Common myeloid progenitor, CD34-positive (primary cell): ENCODE results near the gene TUSC2.
A peak's percentile ranks its signal among the peaks of the same experiment; 100 is the strongest.

Source experiments
- CTCF ChIA-PET: fragments of 350-600 bp; sonication (Branson Sonifier 250); formaldehyde crosslinking; loops from one replicate; lab custom pipeline; 2021; ENCODE audit warnings: antibody characterized with exemption; lab: Charles Lee
- POLR2A ChIA-PET: fragments of 350-600 bp; sonication (Branson Sonifier 250); formaldehyde crosslinking; loops from one replicate; lab custom pipeline; 2021; ENCODE audit warnings: antibody characterized with exemption; lab: Charles Lee
- DNase-seq, 3 donors: peaks; one replicate each; pipeline versions ENCODE4 v3.0.0 to v3.0.0-alpha.2; 2013
- H3K27ac ChIP-seq, 2 experiments: 1 replicate in 1 of 2; 2 replicates in 1 of 2; pipeline ENCODE4 v1.7.0; 2013; ENCODE audit warnings: inconsistent platforms in 2 of 2, low read length in 2 of 2, mild to moderate bottlenecking in 2 of 2, low read depth in 1 of 2, moderate library complexity in 1 of 2; ENCODE audit not compliant: severe bottlenecking in 2 of 2, insufficient read depth in 1 of 2, poor library complexity in 1 of 2
- H3K27me3 ChIP-seq, 5 experiments: replicated peaks in 2 of 5; 1 replicate in 3 of 5; 2 replicates in 2 of 5; pipeline versions ENCODE4 v1.6.1 to v1.7.0; 2013; ENCODE audit warnings: low read length in 4 of 5, mild to moderate bottlenecking in 2 of 5, moderate library complexity in 2 of 5, inconsistent platforms in 1 of 5; ENCODE audit not compliant: insufficient read depth in 5 of 5, control insufficient read depth in 4 of 5
- H3K36me3 ChIP-seq, 4 experiments: 1 replicate in 2 of 4; 2 replicates in 2 of 4; pipeline versions ENCODE4 v1.6.1 to v1.7.0; 2013; ENCODE audit warnings: low read length in 3 of 4, control low read depth in 1 of 4, mild to moderate bottlenecking in 1 of 4; ENCODE audit not compliant: control insufficient read depth in 4 of 4, insufficient read depth in 4 of 4
- H3K4me1 ChIP-seq, 4 experiments: 1 replicate in 3 of 4; 2 replicates in 1 of 4; pipeline versions ENCODE4 v1.6.1 to v1.7.1; 2013; ENCODE audit warnings: low read length in 3 of 4, mild to moderate bottlenecking in 3 of 4, control low read depth in 1 of 4, inconsistent platforms in 1 of 4, moderate library complexity in 1 of 4; ENCODE audit not compliant: control insufficient read depth in 4 of 4, insufficient read depth in 4 of 4; ENCODE audit errors: control extremely low read depth in 1 of 4
- H3K4me3 ChIP-seq, 7 experiments: 1 replicate in 4 of 7; 2 replicates in 3 of 7; pipeline versions ENCODE4 v1.5.1 to v1.7.0; 2013; ENCODE audit warnings: mild to moderate bottlenecking in 7 of 7, low read length in 6 of 7, moderate library complexity in 6 of 7, inconsistent platforms in 2 of 7, low read depth in 2 of 7, control low read depth in 1 of 7; ENCODE audit not compliant: insufficient read depth in 4 of 7, control insufficient read depth in 1 of 7; ENCODE audit errors: extremely low read depth in 1 of 7
- H3K9me3 ChIP-seq, 5 experiments: 1 replicate in 4 of 5; 2 replicates in 1 of 5; pipeline versions ENCODE4 v1.6.1 to v1.7.1; 2013; ENCODE audit warnings: low read length in 4 of 5, mild to moderate bottlenecking in 2 of 5, inconsistent platforms in 1 of 5, low read depth in 1 of 5, moderate library complexity in 1 of 5; ENCODE audit not compliant: control insufficient read depth in 4 of 5, insufficient read depth in 2 of 5; ENCODE audit errors: control extremely low read depth in 1 of 5
- WGBS: methylation state at CpG from one replicate; pipeline ENCODE4 v1.1.5; 2013; ENCODE audit not compliant: insufficient coverage; 5-methylcytosine and 5-hydroxymethylcytosine counted together

TUSC2 gene

DNA sequence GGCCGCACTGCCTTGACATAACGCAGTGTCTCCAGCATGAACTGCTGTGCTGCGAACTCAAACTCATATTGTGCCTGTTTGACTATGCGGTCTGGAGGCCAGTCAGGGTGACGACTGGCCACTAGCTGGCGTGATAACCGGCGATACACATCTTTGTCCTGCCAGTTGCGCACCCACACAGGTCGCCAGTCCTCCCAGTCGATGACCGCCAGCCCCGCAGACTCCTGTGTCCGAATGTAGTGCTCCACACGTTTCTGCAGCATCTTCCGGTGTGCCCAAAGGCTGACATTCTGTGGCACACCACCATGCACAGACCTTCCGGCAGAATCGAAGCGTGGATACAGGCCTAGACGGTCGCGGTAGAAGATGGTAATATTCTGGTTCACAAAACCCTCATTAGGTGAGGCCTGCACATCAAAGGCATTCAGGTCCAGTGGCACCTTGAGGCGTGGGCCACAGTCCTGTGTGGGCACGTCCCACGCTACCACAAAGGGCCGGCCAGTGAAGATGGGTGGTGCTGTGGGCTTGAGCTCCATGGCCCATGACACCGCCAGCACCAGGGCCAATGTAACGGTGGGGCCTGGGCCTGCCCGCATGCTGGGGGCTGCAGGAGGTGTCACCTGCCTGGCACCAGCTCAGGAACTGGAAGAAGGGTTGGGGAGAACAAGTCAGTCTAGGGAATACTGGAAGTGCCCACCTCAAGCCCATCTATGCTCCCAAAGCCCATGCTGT is 8.0 kb downstream of the TUSC2 start:
- peak overlapping the region in 1 of 2 experiments; percentile 99 for H3K27ac ChIP-seq
- peaks cover 0 to 38% (median 13%) of the 10 kb centered on the region in 4 experiments for H3K36me3 ChIP-seq
- WGBS = 96% methylated on average over 29 of the region's 29 CpGs
- CTCF ChIA-PET = interaction anchor here (0.7 to 11.6 kb wide), 10 partner anchors 8 to 61 kb away, joined by 3 to 105 read pairs (median 5); partner anchors contain the start of genes HYAL1, HYAL3, NAA80 and NPRL2
- POLR2A ChIA-PET = interaction anchor here (0.6 kb wide), 1 partner anchor 14 kb away, joined by 3 read pairs; no protein-coding TSS in a partner anchor
- no peaks in the 10 kb centered on the region for H3K27me3 ChIP-seq
- peak overlapping the region in 6 of 7 experiments; percentile 69 to 88 (median 84) for H3K4me3 ChIP-seq
- H3K9me3 ChIP-seq = no peaks in the 10 kb centered on the region
- no peak for DNase-seq
- H3K4me1 ChIP-seq = peaks cover 2 to 67% (median 56%) of the 10 kb centered on the region in 4 experiments

DNA sequence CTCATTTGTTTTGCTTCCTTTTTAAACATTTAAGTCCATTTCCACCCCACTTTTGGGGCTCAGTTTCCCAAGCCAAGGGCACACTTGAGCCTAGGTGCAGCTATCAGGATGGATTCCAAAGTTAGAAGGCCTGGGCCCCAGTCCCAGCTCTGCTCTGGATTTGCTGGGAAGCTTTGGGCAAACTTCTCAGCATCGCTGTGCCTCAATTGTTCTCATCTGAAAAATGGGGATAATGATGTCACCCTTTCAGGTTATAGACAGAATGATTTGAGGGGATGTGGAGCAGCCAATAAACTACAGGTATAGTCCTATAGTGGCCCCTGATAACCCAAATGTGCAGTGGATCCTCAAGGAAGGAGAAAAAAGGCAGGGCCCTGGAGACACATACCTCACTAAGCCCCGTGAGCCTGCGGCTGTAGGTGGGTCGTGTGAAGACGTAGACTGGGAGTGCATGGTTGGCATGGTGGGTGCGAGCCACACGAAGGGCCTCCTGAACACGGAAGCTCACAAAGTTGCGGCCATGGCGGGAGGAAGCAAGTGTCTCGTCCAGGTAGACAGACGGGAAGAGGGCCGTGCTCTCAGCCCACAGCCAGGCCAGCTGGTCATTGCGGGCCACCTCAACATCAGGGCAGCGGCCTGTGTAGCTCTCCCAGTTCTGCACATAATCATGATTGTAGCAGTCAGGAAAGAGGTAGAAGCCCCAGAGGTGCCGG is 8.7 kb downstream of the TUSC2 start:
- DNase-seq = no peak
- ChIA-PET POLR2A (no interaction called here), CTCF (interaction anchor here (1.1 to 11.6 kb wide), 9 partner anchors 9 to 73 kb away, joined by 3 to 105 read pairs (median 6); partner anchors contain the start of genes HYAL1, HYAL3, NAA80 and TUSC2)
- peaks cover 0 to 37% (median 11%) of the 10 kb centered on the region in 4 experiments for H3K36me3 ChIP-seq
- H3K4me3 ChIP-seq = peak overlapping the region in 1 of 7 experiments; percentile 6
- WGBS = 97% methylated on average over 14 of the region's 16 CpGs
- H3K27ac ChIP-seq = no peak overlapping the region
- H3K9me3 ChIP-seq = no peaks in the 10 kb centered on the region
- H3K4me1 ChIP-seq = peaks cover 2 to 66% (median 54%) of the 10 kb centered on the region in 4 experiments
- H3K27me3 ChIP-seq = no peaks in the 10 kb centered on the region

DNA sequence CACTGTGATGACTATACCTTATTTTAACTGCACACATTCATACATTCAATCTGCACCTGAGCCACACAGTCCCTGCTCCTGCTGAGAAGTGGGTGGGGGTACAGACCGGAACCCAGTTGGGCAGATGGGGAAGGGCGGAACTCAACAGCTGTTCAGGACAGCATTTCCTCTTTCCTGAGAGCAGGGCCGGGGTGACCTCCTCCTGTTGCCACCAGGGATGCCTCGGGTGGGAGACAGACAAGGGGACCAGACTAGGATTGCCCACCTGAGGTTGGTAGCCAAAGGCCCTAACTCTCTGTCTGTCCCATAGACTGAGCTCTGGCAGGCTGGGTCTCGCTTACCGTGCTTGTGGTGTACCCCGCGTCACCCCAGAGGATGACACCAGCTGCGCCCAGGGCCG is 9.4 kb downstream of the TUSC2 start:
- 60% methylated on average over 5 of the region's 10 CpGs for WGBS
- H3K27me3 ChIP-seq = no peaks in the 10 kb centered on the region
- no peaks in the 10 kb centered on the region for H3K9me3 ChIP-seq
- peak overlapping the region in 2 of 7 experiments; percentile 6 to 14 for H3K4me3 ChIP-seq
- H3K36me3 ChIP-seq = peaks cover 0 to 37% (median 10%) of the 10 kb centered on the region in 4 experiments
- H3K4me1 ChIP-seq = peaks cover 2 to 63% (median 52%) of the 10 kb centered on the region in 4 experiments
- no peak overlapping the region for H3K27ac ChIP-seq
- peak in 2 of 3 donors; percentile 40 to 49 for DNase-seq
- POLR2A ChIA-PET = no interaction called here
- CTCF ChIA-PET = interaction anchor here (1.1 to 11.6 kb wide), 8 partner anchors 10 to 124 kb away, joined by 3 to 105 read pairs (median 4); partner anchors contain the start of genes HYAL1, HYAL3, NAA80 and TUSC2

DNA sequence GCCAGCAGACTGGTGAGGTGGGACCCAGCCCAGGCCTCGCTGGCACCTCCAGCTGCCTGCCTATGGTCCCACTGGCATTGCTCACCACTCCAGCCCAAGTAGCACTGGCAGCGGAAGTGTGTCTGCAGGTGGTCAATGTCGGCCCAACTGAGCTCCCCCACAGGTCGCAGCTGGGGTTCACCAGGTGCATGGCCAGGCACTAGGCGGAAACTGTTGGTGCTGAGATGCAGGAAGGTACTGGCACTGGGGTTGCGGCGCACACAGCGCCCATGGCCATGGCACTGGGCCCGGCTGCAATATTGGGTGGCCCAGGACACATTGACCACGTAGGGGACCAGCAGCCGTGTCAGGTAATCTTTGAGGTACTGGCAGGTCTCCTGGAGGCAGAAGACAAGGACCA is 9.9 kb downstream of the TUSC2 start:
- H3K36me3 ChIP-seq = peaks cover 0 to 37% (median 10%) of the 10 kb centered on the region in 4 experiments
- H3K9me3 ChIP-seq = no peaks in the 10 kb centered on the region
- WGBS = 78% methylated on average over 9 of the region's 11 CpGs
- ChIA-PET CTCF (interaction anchor here (1.2 to 11.6 kb wide), 5 partner anchors 10 to 124 kb away, joined by 3 to 105 read pairs (median 6); partner anchors contain the start of genes HYAL1, HYAL3, NAA80 and TUSC2), POLR2A (no interaction called here)
- H3K27ac ChIP-seq = peak overlapping the region in 1 of 2 experiments; percentile 25
- H3K27me3 ChIP-seq = no peaks in the 10 kb centered on the region
- peak overlapping the region in 1 of 7 experiments; percentile 14 for H3K4me3 ChIP-seq
- peaks cover 2 to 58% (median 48%) of the 10 kb centered on the region in 4 experiments for H3K4me1 ChIP-seq
- DNase-seq = no peak

DNA sequence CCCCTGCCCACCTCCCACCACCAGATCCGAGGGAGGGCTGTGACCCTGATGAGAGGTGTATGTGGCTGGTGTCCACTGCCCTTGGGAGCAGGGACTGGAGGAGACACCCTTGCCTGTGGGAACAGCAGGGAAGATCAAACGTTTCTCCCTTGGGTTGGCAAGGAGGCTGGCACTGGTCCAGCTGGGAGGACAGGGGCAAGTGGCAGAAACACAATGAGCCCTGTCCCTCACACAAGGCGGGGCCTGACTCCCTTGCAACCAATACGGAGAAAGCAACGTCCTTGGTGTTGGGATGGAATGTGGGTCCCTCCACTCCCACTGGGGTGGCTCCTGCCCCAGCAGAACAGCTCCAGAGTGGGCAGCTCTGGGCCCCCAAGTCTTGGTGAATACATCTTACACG is 10.7 kb downstream of the TUSC2 start:
- 90% methylated on average over 4 of the region's 6 CpGs for WGBS
- Histone ChIP-seq H3K4me3 (no peak overlapping the region), H3K36me3 (peaks cover 0 to 37% (median 10%) of the 10 kb centered on the region in 4 experiments), H3K9me3 (no peaks in the 10 kb centered on the region), H3K27ac (peak overlapping the region in 1 of 2 experiments; percentile 25), H3K4me1 (peaks cover 2 to 50% (median 40%) of the 10 kb centered on the region in 4 experiments), H3K27me3 (no peaks in the 10 kb centered on the region)
- CTCF ChIA-PET = interaction anchor here (6.7 to 11.6 kb wide), 2 partner anchors 11 to 19 kb away, joined by 46 to 105 read pairs; partner anchors contain the start of genes HYAL1, HYAL3 and NAA80
- POLR2A ChIA-PET = no interaction called here
- DNase-seq = no peak

DNA sequence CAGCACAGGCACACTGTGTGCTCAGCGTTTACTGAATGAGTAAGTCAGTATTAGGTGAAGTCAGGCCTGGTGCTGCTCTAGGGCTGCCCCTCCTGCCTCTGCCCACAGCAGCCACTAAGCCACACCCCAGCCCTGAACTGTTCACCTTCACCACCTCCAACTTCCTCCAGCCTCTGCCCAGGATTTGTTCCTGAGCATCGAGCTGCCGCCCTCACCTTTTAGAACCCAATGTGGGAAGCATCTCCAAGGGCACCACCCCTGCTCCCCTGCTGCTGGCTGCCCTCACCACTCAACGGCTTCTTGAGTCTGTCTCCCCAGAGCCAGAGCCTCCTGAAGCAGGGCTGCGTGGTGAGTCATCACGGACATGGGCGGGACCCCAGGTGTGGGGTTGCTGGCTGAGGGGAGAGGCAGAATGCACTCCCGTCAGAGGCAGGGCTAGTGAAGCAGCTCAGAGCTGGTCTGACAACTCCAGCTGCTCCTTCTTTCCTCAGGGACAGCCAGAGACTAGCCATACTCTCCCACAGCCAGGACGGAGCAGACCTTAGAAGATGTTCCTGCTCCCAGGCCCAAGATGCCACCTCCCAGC is 11.3 kb downstream of the TUSC2 start:
- H3K9me3 ChIP-seq = no peaks in the 10 kb centered on the region
- ChIA-PET POLR2A (no interaction called here), CTCF (interaction anchor here (6.7 to 11.6 kb wide), 2 partner anchors 11 to 18 kb away, joined by 46 to 105 read pairs; partner anchors contain the start of genes HYAL1, HYAL3 and NAA80)
- peaks cover 0 to 37% (median 10%) of the 10 kb centered on the region in 4 experiments for H3K36me3 ChIP-seq
- 88% methylated on average over 7 of the region's 9 CpGs for WGBS
- H3K27ac ChIP-seq = no peak overlapping the region
- H3K27me3 ChIP-seq = no peaks in the 10 kb centered on the region
- no peak for DNase-seq
- H3K4me1 ChIP-seq = peaks cover 2 to 44% (median 34%) of the 10 kb centered on the region in 4 experiments
- H3K4me3 ChIP-seq = no peak overlapping the region
